Hematopoietic multipotent progenitor cell treated with erythropoietin and hydrocortisone succinate and interleukin-3 and kit ligand, for 17 days (in vitro differentiated cells): ENCODE data around the gene CCM2.
"Not testable (repeated sequence)": the region's sequence is repeated elsewhere in the genome, so short reads cannot be mapped to it uniquely, and the experiment has no call there.

Experiments
- DNase-seq: peaks from one replicate; pipeline ENCODE4 v3.0.0-alpha.2; 2015; ENCODE audit warnings: low spot score

Gene CCM2

DNA sequence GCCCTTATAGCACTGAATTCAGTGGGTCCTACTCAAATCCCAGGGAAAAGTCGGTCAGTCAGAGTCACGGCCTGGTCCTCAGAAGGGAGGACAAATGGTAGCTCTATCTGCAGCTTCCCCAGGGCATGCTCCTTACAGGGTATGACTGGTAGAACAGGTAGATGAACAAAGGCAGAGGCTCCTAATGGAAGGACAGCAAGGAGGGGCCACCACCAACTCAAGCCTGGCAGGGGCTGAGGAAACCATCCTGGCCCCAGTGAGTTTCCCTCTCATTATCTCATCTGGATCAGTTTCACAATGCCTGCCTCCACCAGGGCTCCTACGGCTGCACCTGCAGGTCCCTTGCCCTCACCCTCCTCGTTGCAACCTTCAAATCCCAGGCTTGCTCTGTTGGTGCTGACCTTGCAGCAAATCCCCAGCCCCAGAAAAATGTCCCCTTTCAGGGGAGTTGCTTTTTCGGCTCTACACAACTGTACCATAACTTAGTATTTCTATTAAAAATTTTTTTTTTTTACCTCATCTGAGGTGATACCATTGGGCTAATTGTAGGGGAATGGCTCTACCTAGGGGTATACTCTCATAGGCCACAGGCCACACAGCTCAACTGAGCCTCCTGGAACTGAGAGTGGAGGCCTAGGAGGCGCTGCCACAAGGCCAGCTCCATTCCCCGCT is 18.8 kb upstream of the CCM2 start:
- DNase-seq: no peak

DNA sequence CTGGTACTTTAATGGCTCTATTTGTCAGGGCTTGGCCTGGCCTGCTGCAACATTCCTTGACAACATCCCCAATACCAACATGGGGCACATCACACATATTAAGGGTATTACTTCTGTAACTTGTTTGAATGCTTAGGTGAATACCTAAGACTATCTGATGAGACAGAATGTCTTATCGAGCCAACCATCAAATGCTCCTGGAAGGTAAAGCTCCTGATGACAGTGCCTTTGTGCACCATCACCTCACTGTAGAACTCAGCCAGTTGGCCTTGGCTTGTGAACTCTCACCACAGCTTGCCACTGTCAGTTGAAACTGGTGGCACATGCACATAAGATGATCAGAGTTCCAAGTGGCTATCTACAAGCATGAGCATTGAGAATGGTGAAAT is 17.5 kb upstream of the CCM2 start:
- no peak for DNase-seq

DNA sequence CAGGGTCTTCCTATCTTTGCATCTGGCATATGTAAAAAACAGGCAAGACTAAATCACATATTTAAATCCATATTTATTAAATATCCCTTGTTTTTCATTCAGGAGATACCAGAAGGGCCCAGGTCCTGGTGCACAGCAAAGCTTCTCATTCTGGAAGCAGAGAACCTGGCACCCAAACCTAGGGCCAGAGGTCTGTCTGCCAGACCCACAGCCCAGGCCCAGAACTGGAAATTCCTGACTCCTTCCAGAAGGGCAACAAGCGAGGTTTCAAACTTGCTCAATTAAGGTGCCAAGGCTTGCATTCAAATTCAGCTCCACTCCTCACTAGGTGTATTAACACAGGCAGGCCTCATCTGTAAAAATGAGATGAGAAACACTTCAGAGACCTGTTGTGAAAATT is 17.0 kb upstream of the CCM2 start:
- DNase-seq: no peak

DNA sequence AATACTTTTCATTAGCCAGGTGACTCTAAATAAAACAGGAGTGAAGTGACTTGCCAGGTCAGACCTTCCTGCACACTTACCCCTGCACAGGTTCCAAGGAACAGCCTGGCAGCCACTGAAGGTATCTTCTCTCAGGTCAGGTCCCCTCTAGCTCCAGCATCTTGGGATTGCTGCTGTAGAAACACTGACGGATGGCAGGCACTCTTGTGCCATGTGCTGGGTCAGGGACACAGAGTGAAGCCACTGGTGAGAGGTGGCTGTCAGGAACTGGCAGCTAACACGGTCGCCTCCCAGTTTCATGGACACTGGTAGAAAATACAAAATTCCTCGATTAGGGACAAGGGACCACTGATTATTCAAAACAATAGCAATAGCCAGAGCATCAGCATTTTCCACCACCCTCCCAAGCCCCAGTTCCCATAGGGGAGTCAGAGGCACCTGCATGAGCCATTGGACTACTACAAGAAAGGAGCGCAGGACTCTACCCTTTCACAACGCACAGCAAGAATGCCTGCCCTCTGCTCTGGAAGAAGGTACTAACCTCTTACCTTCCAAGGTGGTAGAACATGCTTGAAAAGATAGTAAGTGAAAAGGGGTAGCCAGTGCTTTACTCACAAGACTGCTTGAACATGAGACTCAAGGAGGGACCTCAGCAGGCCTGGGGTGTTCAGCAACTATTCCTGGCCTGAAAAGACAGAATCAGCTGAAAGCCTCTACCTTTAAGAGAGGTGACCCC is 16.1 kb upstream of the CCM2 start:
- no peak for DNase-seq

DNA sequence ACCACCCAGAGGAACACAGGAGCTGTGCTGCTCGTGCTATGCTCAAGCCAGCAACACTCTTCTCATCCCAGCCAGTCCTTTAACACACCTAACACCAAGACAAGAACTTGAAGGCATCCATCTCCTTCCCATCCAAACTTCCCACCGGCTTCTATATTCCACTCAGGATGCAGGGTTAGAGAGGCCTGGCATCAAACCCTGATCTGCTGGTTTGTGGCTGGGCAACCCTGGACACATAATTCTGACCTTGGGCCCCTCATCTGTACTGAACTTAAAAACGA is 15.6 kb upstream of the CCM2 start:
- no peak for DNase-seq

DNA sequence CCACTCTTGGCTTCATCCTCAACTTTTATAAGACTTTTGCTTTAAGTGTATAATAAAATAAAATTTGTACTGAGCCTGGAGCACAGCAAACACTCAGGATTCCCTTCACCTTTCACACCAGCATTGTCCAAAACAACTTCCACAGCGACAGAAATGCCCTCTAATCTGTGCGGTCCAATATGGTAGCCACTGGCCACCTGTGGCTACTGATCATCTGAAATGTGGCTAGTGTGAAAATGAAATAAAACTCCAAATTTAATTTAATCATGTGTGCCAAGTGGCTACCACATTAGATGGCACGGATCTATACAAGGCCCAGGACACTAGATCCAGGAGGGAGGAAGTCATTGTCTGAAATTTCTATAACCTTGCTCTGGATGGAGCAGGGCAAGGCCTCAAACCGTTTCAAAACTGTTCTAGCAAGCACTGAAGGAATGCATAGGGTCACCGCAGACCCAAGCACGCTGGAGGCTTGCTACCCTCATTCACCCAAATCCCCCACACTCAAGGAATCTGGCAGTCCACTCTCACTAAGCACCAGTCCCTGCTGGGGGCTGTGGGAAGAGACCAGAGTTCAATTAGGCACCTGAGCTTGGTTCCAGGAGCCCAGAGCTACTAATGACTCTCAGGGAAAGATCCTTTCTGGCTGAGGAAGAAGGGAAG is 14.8 kb upstream of the CCM2 start:
- DNase-seq: no peak

DNA sequence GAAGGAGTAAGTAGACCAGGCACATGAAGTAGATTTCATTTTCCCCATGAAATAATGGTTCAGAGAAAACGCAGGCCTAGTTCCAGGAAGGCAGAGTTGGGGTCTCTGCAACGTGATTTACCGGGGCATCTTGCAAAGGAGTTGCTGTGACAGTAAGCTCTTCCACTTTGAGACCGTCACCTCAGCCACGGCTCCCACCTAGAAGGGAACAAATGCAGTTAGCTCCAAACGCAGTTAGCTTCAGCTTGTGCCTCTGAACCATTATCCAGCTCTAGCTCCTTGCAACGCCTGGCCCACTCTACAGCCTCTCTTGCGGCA is 14.1 kb upstream of the CCM2 start:
- DNase-seq: no peak

DNA sequence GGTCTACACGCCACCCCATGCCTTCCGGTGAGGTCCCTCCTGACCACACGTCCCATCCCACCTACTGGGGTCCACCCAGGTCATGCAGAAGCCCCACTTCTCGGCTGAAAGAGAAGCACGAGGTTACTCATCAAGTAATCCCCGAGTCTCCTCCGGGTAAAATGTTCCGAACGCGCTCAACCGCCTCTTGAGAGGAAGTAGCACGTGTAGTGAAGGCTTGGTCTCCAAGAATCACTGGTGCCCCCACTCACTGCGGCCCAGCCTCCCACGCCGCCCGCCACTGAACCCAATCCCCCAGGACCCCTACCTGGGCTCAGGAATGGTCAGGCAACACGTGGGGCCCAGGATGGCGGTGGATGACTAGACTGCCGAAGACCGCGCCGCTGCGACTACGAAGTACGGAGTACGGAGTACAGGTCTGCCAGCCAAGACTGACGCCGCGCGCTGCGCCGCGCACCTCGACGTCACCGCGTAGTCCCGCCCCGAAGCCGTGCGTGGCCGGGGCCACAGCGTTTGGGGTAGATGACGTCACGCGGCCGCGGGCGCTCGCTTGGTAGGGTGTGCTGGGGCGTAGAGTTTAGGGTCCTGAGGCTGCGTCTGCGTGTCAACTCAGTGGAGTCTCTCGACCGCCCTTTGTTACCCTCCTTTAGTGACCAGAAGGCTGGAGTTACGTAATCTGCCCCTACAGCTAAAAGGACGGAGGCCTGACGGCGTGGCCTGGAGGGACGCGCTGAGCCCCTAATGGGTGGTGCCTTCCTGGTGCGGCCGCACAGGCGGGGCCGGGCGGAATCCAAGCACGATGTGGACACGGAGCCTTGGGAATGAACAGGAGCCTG is 13.6 kb upstream of the CCM2 start:
- DNase-seq: peak; percentile 94

DNA sequence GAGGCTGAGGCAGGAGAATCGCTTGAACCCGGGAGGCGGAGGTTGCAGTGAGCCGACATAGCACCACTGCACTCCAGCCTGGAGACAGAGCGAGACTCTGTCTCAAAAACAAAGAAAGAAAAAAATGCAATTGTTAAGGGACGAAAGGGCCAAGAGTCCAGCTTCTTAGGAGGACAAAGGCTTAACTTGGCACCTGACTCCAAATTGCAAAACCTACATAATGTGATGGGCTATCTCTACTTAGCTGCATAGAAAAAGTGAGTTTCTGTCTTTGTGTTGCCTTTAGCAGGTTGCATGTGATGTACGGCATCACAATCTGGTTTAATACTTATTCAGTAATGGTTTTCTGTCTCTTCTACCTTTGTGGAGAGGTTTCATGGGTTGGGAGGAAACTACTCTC is 12.5 kb upstream of the CCM2 start:
- no peak for DNase-seq

DNA sequence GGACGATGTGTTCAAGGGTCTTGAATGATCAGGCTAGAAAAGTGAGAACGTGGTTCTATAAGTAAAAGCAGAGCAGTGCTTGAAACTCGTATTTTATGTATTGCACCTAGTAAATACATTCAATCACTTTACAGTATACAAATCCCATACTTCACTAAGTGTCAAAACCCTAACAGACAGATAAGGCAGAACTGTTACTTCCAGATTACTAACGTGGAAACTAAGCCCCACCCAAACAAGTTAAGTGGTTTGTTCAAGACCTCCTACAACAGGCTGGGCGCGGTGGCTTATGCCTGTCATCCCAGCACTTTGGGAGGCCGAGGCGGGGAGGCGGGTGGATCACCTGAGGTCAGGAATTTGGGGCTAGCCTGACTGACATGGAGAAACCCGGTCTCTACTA is 12.0 kb upstream of the CCM2 start:
- peak; percentile 23 for DNase-seq

DNA sequence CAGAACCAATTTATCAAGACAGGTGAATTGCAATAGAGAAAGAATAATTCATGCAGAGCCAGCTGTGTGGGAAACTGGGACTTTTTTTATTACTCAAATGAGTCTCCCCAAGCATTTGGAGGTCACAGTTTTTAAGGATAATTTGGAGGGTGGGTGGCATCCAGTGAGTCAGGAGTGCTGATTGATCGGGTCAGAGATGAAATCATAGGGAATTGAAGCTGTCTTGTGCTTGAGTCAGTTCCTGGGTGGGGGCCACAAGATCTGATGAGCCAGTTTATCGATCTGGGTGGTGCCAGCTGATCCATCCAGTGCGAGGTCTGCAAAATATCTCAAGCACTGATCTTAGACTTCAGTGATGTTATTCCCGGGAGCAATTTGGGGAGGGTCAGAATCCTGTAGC is 11.3 kb upstream of the CCM2 start:
- DNase-seq: no peak

DNA sequence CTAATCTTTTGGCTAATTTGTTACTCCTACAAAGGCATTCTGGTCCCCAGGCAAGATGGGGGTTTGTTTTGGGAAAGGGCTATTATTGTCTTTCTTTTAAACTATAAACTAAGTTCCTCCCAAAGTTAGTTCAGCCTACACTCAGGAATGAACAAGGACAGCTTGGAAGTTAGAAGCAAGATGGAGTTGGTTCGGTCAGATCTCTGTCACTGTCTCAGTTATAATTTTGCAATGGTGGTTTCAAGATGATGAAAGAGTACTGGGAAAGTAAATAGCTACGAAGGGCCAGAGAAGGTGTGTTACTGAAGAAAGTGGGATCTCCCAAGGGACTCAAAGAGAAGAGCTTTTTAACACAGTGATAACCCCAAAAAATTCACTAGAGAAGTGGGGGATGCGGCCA is 10.9 kb upstream of the CCM2 start:
- DNase-seq: no peak

DNA sequence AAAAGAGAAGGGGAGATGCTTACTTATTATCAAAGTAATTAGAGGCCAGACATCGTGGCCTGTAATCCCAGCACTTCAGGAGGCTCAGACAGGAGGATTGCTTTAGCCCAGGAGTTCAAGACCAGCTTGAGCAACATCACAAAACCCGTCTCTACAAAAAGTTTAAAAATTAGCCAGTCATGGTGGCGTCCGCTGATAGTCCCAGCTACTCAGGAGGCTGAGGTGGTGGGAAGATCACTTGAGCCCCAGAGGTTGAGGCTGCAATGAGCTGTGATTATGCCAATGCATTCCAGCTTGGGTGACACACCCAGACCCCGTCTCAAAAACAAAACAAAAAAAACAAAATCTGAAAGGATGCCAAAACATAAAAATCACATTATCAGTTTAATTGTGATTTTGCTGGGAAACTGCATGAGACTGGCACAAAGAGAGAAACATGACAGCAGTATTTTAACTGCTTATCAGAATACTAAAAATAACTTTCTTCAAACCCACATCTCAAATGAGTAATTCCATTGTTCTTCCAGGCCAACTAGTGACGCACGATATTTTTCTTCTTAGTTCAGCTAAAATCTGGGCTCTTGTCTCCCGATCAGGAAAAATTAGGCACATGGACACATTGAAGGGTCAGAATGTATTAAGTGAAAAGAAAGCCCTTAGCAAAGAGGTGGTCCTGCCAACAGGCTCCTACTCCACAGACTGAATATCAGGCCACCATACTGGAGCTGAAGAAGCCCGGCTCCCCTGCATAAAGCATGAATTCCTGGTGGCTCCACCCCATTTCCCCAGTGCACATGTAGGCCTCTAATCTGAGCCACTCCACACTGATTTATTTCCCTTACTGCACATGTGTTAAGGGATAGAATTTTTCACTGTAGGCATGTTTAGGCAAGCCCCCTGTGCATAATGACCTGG is 9.6 kb upstream of the CCM2 start:
- no peak for DNase-seq

DNA sequence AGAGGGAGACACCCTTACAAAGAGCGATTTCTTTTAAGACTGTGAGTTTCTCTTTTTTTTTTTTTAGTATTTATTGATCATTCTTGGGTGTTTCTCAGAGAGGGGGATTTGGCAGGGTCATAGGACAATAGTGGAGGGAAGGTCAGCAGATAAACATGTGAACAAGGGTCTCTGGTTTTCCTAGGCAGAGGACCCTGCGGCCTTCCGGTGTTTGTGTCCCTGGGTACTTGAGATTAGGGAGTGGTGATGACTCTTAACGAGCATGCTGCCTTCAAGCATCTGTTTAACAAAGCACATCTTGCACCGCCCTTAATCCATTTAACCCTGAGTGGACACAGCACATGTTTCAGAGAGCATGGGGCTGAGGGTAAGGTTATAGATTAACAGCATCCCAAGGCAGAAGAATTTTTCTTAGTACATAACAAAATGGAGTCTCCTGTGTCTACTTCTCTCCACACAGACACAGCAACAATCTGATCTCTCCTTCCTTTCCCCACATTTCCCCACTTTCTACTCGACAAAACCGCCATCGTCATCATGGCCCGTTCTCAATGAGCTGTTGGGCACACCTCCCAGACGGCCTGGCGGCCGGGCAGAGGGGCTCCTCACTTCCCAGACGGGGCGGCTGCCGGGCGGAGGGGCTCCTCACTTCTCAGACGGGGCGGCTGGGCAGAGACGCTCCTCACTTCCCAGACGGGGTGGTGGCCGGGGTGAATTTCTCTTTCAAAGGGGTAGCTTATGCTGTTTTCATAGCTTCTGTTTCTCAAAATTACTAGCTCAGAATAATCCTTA is 7.8 kb upstream of the CCM2 start:
- not testable (repeated sequence) for DNase-seq

DNA sequence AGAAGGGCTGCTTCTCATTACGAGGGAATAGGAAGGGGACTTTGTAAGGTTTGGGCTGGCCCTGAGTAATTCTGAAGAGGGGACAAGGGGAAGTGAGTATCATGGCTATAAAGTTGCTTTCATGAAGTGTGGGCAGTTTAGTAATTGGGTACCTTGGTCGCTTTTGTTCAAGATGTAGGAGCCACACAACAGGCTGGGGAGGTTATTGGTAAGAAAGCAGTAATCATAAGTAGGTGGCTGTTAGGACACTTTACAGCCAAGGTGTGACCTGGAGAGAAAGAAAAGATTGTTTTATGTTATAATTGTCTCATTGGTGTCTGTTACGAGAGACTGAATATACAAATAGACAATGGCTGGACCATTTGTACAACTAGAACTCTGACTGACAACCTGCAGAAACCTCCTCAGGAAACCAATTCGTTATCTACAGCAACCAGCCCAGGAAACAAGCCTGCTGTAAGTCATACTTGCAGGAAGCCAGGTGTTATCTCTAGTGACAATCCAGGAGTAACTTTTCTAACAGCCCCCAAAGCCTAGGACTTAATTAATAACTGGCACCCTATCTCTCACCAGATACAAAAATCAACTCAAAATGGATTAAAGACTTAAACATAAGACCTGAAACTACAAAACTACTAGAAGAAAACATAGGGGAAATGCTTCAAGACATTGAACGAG is 5.0 kb upstream of the CCM2 start:
- DNase-seq: peak; percentile 29

DNA sequence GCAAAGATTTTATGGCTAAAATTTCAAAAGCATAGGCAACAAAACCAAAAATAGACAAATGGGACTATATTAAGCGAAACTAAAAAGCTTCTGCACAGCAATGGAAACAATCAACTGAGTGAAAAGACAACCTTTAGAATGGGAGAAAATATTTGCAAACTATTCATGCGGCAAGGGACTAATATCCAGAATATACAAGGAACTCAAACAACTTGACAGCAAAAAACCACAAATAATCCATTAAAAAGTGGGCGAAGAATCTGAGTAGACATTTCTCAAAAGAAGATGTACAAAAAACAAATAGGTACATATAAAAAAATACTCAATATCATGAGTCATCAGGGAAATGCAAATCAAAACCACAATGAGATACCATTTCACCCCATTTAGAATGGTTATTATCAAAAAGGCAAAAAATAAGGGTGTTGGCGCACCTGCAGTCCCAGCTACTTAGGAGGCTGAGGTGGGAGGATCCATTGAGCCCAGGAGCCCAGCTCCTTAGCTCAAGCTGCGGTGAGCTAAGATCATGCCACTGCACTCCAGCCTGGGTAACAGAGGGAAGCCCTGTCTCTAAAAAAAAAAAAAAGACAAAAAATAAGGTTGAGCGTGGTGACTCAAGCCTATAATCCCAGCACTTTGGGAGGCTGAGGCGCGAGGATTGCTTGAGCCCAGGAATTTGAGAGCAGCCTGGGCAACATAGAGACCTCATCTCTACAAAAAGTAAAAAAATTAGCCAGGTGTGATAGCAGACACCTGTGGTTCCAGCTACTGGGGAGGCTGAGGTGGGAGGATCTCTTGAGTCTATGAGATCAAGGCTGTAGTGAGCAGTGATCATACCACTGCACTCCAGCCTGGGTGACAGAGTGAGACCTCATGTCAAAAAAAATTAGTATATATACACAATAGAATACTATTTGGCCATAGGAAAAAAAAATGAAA is 4.2 kb upstream of the CCM2 start:
- DNase-seq: no peak

DNA sequence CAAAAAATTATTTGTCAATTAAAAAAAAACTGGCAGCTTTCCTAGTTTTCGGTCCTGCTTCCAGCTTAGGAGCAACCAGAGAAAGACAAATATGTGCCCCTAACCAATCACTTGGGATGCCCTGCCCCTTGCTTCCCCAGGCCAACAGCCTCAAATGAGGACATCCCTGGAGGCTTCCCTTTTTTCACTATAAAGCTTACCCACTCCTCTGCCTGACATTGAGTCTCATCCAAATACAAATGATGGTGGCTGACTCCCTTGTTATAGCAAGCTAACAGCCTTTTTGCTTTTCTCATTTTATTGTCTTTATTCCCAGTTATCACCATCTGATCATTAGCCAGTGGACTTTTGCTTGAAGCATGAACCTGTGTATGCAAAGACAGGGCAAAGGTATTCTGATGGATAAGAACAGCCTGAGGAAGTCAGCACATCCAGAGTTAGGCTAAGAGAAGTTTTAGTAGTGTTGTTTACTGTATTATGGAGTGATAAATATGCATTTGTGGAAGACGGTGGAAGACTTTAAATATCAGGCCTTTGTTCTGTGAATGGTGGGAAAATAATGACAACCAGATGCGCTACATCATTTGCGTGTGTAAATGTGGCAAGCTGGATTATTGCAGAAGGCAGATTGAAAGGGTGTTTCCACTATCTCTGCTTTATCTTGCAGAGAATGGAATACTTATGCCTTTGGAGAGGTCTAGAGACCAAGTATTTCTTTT is 1.7 kb upstream of the CCM2 start:
- DNase-seq: no peak

DNA sequence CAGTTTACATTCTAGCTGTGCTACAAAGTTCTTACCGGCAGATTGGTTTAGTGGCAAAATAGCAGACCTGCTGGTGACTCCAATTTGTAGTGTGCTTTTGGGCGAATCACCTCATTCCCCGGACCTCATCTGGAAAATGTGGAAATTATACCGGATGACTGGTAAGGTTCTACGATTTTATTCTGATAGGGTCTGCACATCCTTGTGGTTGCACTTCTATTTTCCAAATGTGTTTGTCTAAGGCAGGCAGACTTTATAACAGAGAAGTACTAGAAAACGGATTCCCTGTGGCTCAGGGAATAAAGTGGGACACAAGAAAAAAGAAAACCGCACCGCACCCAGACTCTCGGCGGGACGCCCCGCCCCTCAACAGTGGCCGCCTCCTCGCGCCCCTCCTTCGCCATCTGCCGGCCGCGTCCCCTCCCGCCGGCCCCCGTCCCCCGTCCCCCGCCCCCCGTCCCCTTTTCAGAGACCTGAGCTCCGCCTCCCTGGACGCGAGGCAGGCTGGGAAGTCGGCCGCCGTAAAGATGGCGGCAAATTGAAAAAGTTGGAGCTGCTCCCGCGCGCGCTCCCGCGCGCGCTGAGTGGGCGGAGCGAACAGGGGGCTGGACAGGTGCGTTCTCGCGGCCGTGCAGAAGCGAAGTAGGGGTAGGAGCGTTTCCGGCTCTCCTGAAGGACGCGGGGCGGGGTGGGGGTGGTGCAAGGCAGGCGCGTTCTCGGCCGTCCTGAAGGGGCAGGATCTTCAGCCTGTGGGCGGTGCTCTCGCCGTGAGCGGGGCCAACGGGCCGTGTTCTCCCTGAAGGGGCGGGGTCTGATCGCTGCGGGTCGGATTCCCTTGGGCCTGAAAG is 532 bp upstream of the CCM2 start:
- DNase-seq: peak; percentile 98
